ENCODE measurements around the gene WDTC1. TPM values are rescaled to one million over a fixed set of nuclear protein-coding genes. Genes with fewer than 3 reads are reported as not detected.

WDTC1 gene
- total RNA-seq, 1 donor from 2014 or later, result 26.5 TPM

DNA sequence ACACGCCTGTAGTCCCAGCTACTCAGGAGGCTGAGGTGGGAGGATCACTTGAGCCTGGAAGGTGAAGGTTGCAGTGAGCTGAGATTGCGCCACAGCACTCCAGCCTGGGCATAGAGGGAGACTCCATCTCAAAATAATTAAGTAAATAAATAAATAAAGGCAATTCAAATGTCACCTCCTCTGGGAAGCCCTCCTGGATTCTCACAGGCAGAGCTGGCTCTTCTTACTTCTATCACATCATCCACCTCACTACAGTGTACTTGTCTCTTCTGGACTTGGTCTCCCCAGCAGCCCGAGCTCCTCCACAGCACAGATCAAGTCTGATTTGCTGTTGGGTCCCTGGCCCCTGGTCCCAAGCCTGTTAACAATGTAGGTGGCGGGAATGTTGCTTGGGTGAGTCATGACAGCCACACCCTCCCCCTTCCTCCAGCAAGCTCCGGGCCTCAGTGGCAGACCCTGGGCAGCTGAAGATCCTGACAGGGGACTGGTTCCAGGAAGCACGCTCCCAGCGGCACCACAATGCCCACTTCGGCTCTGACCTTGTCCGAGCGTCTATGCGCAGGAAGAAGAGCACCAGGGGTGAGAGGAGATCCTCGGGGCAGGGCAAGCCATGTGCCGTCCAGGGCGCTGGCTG is 112.7 kb downstream of the WDTC1 start:
- Mint-ChIP-seq H3K36me3 (ENCODE audit: low read depth) (no peaks in the 10 kb centered on the region), H3K9me3 (no peaks in the 10 kb centered on the region), H3K27ac (ENCODE audit: unreplicated experiment) (no peak overlapping the region), H3K4me1 (peaks cover 15% of the 10 kb centered on the region), H3K27me3 (ENCODE audit: low read depth) (peaks cover 45% of the 10 kb centered on the region), H3K4me3 (no peak overlapping the region)
- DNase-seq (ENCODE audit: low read depth, low spot score), result no peak
- TF ChIP-seq, protein P1, sequence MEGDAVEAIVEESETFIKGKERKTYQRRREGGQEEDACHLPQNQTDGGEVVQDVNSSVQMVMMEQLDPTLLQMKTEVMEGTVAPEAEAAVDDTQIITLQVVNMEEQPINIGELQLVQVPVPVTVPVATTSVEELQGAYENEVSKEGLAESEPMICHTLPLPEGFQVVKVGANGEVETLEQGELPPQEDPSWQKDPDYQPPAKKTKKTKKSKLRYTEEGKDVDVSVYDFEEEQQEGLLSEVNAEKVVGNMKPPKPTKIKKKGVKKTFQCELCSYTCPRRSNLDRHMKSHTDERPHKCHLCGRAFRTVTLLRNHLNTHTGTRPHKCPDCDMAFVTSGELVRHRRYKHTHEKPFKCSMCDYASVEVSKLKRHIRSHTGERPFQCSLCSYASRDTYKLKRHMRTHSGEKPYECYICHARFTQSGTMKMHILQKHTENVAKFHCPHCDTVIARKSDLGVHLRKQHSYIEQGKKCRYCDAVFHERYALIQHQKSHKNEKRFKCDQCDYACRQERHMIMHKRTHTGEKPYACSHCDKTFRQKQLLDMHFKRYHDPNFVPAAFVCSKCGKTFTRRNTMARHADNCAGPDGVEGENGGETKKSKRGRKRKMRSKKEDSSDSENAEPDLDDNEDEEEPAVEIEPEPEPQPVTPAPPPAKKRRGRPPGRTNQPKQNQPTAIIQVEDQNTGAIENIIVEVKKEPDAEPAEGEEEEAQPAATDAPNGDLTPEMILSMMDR (conservative IDR thresholded peaks at IDR 0.05), result no peak

DNA sequence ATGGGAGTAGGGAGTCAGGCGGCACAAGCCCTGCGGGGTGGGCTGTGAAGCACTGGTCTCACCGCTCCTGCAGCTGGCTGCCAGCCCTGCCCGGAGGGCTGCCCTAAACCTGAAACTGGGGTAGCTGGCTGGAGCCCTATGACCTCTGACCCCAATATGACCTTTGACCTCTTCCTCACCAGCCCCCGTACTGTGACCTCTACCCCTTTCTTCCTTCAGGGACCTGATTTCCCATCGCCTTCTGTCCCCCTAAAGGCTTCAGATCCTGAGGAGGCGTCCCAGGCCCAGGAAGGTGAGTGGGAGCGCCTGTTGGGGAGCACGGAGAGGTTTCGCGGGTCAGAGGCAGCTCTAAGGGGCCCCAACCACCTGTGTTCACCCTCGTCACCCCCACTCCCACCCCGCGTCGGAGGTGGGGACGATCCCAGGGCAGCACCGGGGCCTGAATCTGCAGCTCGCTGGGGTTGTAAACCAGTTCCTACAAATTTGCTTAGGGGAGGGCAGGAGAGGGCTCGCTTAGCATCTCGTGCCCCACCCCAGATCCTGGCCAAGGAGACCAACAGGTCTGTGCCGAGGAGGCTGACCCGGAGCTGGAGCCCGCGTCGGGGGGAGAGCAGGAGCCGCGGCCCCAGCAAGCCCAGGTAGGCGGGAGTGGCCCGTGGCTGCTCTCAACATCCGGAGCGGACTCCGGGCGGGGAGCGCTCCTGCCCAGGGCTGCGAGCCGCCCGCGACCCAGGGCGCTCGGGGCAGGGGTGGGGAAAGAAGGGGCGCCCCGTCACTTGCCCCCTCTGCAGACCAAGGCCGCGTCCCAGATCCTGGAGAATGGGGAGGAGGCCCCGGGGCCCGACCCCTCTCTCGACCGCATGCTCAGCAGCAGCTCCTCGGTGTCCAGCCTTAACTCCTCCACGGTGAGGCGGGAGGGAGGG is 114.7 kb downstream of the WDTC1 start:
- peaks cover 9% of the 10 kb centered on the region for H3K4me1 Mint-ChIP-seq
- no peak overlapping the region for H3K4me3 Mint-ChIP-seq
- H3K9me3 Mint-ChIP-seq, result no peaks in the 10 kb centered on the region
- peaks cover 46% of the 10 kb centered on the region for H3K27me3 Mint-ChIP-seq (ENCODE audit: low read depth)
- no peaks in the 10 kb centered on the region for H3K36me3 Mint-ChIP-seq (ENCODE audit: low read depth)
- no peak overlapping the region for H3K27ac Mint-ChIP-seq (ENCODE audit: unreplicated experiment)
- no peak for DNase-seq (ENCODE audit: low read depth, low spot score)
- TF ChIP-seq, protein P1 (conservative IDR thresholded peaks at IDR 0.05), result no peak

DNA sequence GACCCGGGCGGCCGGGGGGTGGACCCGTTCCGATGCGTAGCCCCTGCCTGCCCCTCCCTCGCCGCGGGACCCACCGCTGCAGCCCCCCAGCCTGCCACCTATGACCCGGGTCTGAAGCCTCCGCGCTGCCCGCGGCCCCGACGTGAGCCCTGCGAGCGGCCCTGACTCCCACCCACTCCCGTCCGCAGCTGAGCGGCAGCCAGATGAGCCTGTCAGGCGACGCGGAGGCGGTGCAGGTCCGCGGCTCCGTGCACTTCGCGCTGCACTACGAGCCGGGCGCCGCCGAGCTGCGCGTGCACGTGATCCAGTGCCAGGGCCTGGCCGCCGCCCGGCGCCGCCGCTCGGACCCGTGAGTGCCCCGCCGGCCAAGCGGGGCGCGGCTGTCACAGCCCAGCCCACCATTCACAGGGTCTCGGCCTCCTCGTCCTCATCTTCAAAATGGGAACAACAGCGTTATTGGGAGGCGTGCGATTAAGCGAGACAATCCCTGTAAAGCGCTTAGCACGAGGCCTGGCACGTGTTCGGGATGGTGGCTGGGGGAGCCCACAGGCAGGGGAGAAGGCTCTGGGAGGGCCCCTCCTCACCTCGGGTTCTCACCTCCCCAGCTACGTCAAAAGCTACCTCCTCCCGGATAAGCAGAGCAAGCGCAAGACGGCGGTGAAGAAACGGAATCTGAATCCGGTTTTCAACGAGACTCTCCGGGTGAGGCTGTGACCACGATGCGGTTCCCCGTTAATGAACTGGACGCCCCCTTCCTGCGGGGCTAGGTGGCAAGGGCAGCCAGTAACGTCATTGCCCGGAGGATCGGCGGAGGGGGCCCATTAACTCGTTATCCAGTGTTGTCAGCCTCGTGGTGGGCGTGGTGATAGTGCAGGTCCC is 115.6 kb downstream of the WDTC1 start:
- TF ChIP-seq, protein P1 (conservative IDR thresholded peaks at IDR 0.05), result peak; percentile 15
- no peak overlapping the region for H3K27ac Mint-ChIP-seq (ENCODE audit: unreplicated experiment)
- peak; percentile 48 for DNase-seq (ENCODE audit: low read depth, low spot score)
- H3K9me3 Mint-ChIP-seq, result no peaks in the 10 kb centered on the region
- H3K36me3 Mint-ChIP-seq (ENCODE audit: low read depth), result no peaks in the 10 kb centered on the region
- H3K27me3 Mint-ChIP-seq (ENCODE audit: low read depth), result peaks cover 46% of the 10 kb centered on the region
- peak overlapping the region; percentile 38 for H3K4me3 Mint-ChIP-seq
- H3K4me1 Mint-ChIP-seq, result peaks cover 9% of the 10 kb centered on the region

DNA sequence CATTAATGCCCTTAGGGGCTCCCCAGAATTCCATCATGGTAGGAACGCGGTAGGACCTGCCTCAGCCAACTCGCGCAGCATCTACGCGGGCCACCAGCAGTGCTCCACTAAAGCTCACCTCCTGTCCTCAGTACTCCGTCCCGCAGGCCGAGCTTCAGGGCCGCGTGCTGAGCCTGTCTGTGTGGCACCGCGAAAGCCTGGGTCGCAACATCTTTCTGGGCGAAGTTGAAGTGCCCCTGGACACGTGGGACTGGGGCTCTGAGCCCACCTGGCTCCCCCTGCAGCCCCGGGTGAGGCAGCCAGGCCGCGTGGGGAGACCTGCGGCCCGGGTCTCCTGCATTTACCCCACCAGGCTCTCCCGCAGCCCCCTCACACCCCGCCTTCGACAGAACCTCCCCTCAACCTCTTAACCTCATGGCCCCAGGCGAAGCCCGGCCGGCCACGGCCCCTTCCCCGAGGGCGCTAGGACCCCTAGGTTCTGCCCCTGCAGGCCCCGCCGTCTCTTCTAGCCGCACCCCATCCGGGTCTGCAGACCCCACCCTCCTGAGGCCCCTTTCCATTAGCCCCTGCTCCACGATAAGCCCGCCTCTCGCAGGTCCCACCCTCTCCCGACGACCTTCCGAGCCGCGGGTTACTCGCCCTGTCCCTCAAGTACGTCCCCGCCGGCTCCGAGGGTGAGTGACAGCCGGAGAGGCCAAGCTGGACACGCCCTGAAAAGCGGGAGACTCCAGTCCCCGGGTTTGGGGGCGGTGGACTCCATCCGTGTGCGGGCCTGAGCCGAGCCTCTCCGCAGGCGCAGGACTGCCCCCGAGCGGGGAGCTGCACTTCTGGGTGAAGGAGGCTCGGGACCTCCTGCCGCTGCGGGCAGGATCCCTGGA is 116.5 kb downstream of the WDTC1 start:
- Mint-ChIP-seq H3K27me3 (ENCODE audit: low read depth) (peaks cover 46% of the 10 kb centered on the region), H3K9me3 (no peaks in the 10 kb centered on the region), H3K27ac (ENCODE audit: unreplicated experiment) (no peak overlapping the region), H3K4me1 (peaks cover 9% of the 10 kb centered on the region), H3K4me3 (peak overlapping the region; percentile 75), H3K36me3 (ENCODE audit: low read depth) (no peaks in the 10 kb centered on the region)
- TF ChIP-seq, protein P1 (conservative IDR thresholded peaks at IDR 0.05), result no peak
- DNase-seq (ENCODE audit: low read depth, low spot score), result peak; percentile 65

Measured in neural crest cell (in vitro differentiated cells).